Measurements from ENCODE around the gene SIAH3.

The SIAH3 gene

GRCh38 chr13:45816427-45816826 is 35.1 kb downstream of the SIAH3 start:
- TF ChIP-seq CTCF (conservative IDR thresholded peaks at IDR 0.05; ENCODE audit: low read length) = no peak
- no peak for DNase-seq (ENCODE audit: low read depth)
- H3K4me3 ChIP-seq (ENCODE audit: low read length) = no peak overlapping the region

DNA sequence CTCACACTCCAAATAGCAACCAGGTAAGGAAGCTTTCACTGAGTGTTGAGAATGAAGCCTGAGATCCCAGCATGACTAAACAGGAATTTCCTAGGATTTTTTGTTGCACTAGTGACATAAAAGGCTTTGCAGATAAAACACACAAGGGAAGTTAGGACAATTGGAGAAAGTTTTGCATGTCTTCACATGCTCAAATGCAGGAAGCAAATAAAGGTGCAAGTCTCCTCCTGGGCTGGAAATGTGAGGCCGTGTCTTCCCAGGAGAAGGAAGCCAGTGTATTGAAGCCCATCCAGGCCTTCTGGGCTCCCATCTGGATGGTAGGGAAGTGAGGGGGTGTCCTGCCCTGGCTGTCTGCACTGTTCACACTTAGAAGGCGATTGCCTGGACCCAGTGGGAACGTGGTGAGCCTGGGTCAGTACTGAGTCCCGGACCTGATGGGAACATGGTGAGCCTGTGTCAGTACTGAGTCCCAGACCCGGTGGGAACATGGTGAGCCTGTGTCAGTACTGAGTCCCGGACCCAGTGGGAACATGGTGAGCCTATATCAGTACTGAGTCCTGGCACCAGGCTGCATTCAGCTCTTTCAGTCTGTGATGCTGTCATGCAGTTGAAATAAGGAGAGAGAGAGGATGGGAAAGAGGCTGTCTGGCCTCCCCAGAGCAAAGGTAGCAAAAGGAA is 38.7 kb downstream of the SIAH3 start:
- DNase-seq (ENCODE audit: low read depth) = no peak
- TF ChIP-seq CTCF (conservative IDR thresholded peaks at IDR 0.05; ENCODE audit: low read length) = no peak

DNA sequence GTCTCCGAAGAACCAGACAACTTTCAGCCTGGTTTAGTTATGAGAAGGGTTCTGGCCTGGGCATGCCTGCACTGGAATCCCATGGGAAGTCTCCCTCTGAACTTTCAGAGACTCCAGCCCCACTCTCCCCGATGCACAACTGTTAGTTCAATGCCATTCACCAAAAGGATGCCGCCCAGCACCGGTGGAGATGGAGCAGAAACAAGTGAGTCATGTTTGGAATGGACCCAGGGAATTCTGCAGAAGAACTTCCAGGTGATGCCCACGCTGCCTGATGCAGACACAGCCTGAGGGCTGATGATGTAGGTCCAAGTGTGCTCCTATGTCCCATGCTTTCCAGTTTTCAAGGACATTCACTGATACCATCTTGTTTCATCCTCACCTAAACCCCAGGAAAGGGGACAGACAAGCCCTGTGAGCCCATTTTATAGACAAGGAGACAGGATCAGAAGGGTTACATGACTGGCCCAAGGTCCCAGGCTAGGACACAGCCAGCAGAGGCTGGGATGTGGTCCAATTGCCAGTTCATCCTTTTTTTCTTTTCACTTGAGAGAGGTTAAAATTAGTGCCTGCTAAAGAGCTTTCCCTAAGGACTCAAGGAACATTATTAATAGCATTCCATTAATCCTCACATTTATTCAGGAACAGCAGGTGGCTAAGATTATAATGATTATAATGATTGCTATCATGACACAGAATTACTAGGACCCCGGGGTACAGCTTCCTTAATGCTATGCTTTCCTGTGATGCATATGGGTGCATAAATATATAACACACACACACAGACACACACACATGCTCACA is 39.5 kb downstream of the SIAH3 start:
- H3K4me3 ChIP-seq (ENCODE audit: low read length) = no peak overlapping the region
- no peak for DNase-seq (ENCODE audit: low read depth)
- no peak for TF ChIP-seq CTCF (conservative IDR thresholded peaks at IDR 0.05; ENCODE audit: low read length)

More for the DNA sequence above, 38.7 kb downstream of the SIAH3 start:
- H3K4me3 ChIP-seq (ENCODE audit: low read length) = no peak overlapping the region

- H3K4me3 ChIP-seq (ENCODE audit: low read length) = no peak overlapping the region
- no peak for DNase-seq (ENCODE audit: low read depth)
- no peak for TF ChIP-seq CTCF (conservative IDR thresholded peaks at IDR 0.05; ENCODE audit: low read length)
Measured at GRCh38 chr13:45809801-45810394, 41.7 kb downstream of the SIAH3 start.

DNA sequence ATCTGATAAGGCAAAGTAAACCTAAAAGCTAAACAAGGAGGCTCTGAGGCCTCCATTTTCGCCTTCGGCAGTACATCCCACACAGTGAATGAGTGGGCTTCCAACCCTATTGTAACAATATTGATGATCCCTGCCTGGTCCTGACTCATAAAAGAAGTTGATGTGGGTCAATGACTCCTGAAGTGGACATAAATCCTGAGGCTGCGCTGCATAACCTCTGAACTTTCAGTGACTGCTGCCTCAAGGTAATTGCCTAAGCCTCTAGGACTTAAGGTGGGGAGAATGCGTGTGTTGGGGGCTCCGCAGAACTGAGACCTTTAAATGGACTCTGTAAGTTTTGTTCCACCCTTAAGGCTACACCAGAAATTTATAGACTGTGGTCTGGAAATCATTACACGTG is 42.6 kb downstream of the SIAH3 start:
- H3K4me3 ChIP-seq (ENCODE audit: low read length) = no peak overlapping the region
- DNase-seq (ENCODE audit: low read depth) = no peak
- TF ChIP-seq CTCF (conservative IDR thresholded peaks at IDR 0.05; ENCODE audit: low read length) = no peak

GRCh38 chr13:45807520-45808099 is 43.9 kb downstream of the SIAH3 start:
- peak; percentile 63 for TF ChIP-seq CTCF (conservative IDR thresholded peaks at IDR 0.05; ENCODE audit: low read length)
- DNase-seq (ENCODE audit: low read depth) = peak; percentile 52
- no peak overlapping the region for H3K4me3 ChIP-seq (ENCODE audit: low read length)

Measured in AG10803 (cell line).